ENCODE data around the gene PAQR8. TPM values are rescaled to one million over a fixed set of nuclear protein-coding genes. Genes with fewer than 3 reads are reported as not detected.

The PAQR8 gene
- total RNA-seq, 1 donor from 2014 or later = 7.5 TPM

- no peak for DNase-seq (ENCODE audit: low spot score)
- no peaks in the 10 kb centered on the region for H3K27me3 Mint-ChIP-seq (ENCODE audit: unreplicated experiment)
- H3K4me3 Mint-ChIP-seq (ENCODE audit: unreplicated experiment) = no peak overlapping the region
- H3K36me3 Mint-ChIP-seq (ENCODE audit: low read depth, unreplicated experiment) = peaks cover 11% of the 10 kb centered on the region
- no peaks in the 10 kb centered on the region for H3K9me3 Mint-ChIP-seq (ENCODE audit: unreplicated experiment)
- no peaks in the 10 kb centered on the region for H3K4me1 Mint-ChIP-seq (ENCODE audit: unreplicated experiment)
- H3K27ac Mint-ChIP-seq (ENCODE audit: unreplicated experiment) = no peak overlapping the region
- no peak for TF ChIP-seq CTCF (IDR thresholded peaks at IDR 0.05; ENCODE audit: unreplicated experiment)
Measured at GRCh38 chr6:52369234-52369633, 7.3 kb downstream of the PAQR8 start.

GRCh38 chr6:52371656-52372191 is 9.8 kb downstream of the PAQR8 start:
- Mint-ChIP-seq H3K36me3 (ENCODE audit: low read depth, unreplicated experiment) (peaks cover 16% of the 10 kb centered on the region), H3K9me3 (ENCODE audit: unreplicated experiment) (no peaks in the 10 kb centered on the region), H3K27ac (ENCODE audit: unreplicated experiment) (no peak overlapping the region), H3K4me1 (ENCODE audit: unreplicated experiment) (no peaks in the 10 kb centered on the region), H3K27me3 (ENCODE audit: unreplicated experiment) (no peaks in the 10 kb centered on the region), H3K4me3 (ENCODE audit: unreplicated experiment) (no peak overlapping the region)
- no peak for TF ChIP-seq CTCF (IDR thresholded peaks at IDR 0.05; ENCODE audit: unreplicated experiment)
- DNase-seq (ENCODE audit: low spot score) = no peak

GRCh38 chr6:52373151-52373690 is 11.3 kb downstream of the PAQR8 start:
- Mint-ChIP-seq H3K27me3 (ENCODE audit: unreplicated experiment) (no peaks in the 10 kb centered on the region), H3K27ac (ENCODE audit: unreplicated experiment) (no peak overlapping the region), H3K4me3 (ENCODE audit: unreplicated experiment) (no peak overlapping the region), H3K36me3 (ENCODE audit: low read depth, unreplicated experiment) (peaks cover 10% of the 10 kb centered on the region), H3K9me3 (ENCODE audit: unreplicated experiment) (no peaks in the 10 kb centered on the region), H3K4me1 (ENCODE audit: unreplicated experiment) (no peaks in the 10 kb centered on the region)
- no peak for TF ChIP-seq CTCF (IDR thresholded peaks at IDR 0.05; ENCODE audit: unreplicated experiment)
- DNase-seq (ENCODE audit: low spot score) = no peak

- TF ChIP-seq CTCF (IDR thresholded peaks at IDR 0.05; ENCODE audit: unreplicated experiment) = no peak
- Mint-ChIP-seq H3K27ac (ENCODE audit: unreplicated experiment) (no peak overlapping the region), H3K36me3 (ENCODE audit: low read depth, unreplicated experiment) (peaks cover 13% of the 10 kb centered on the region), H3K4me3 (ENCODE audit: unreplicated experiment) (no peak overlapping the region), H3K27me3 (ENCODE audit: unreplicated experiment) (no peaks in the 10 kb centered on the region), H3K9me3 (ENCODE audit: unreplicated experiment) (no peaks in the 10 kb centered on the region), H3K4me1 (ENCODE audit: unreplicated experiment) (no peaks in the 10 kb centered on the region)
- no peak for DNase-seq (ENCODE audit: low spot score)
Measured at GRCh38 chr6:52374247-52374646, 12.3 kb downstream of the PAQR8 start.

- no peak for DNase-seq (ENCODE audit: low spot score)
- Mint-ChIP-seq H3K27me3 (ENCODE audit: unreplicated experiment) (no peaks in the 10 kb centered on the region), H3K36me3 (ENCODE audit: low read depth, unreplicated experiment) (peaks cover 13% of the 10 kb centered on the region), H3K27ac (ENCODE audit: unreplicated experiment) (no peak overlapping the region), H3K9me3 (ENCODE audit: unreplicated experiment) (no peaks in the 10 kb centered on the region), H3K4me3 (ENCODE audit: unreplicated experiment) (no peak overlapping the region), H3K4me1 (ENCODE audit: unreplicated experiment) (no peaks in the 10 kb centered on the region)
- no peak for TF ChIP-seq CTCF (IDR thresholded peaks at IDR 0.05; ENCODE audit: unreplicated experiment)
Measured at GRCh38 chr6:52375780-52376556, 14.0 kb downstream of the PAQR8 start.

Measured in endothelial cell (in vitro differentiated cells).